PFSK-1 (cell line): ENCODE measurements around the gene ITGB8.

Experiments
- FOXP2 ChIP-seq: optimal IDR thresholded peaks from 2 replicates; pipeline ENCODE3; 2011; ENCODE audit warnings: borderline replicate concordance, control low read depth, inconsistent platforms; ENCODE audit not compliant: insufficient read depth; ENCODE audit errors: extremely low read length, extremely low read depth
- POLR2AphosphoS5 ChIP-seq: IDR thresholded peaks from 2 replicates; pipeline ENCODE4 v1.6.1; 2012; ENCODE audit warnings: low read depth, mild to moderate bottlenecking, control low read depth, low read length, moderate library complexity
- REST ChIP-seq, 2 experiments: IDR thresholded peaks; 2 replicates each; pipeline versions ENCODE4 v1.6.1 to v1.8.0; 2011 to 2012; ENCODE audit warnings: low read depth in 2 of 2, low read length in 2 of 2, control low read depth in 1 of 2, inconsistent platforms in 1 of 2, mild to moderate bottlenecking in 1 of 2, moderate library complexity in 1 of 2; ENCODE audit not compliant: insufficient read depth in 1 of 2
- SIN3A ChIP-seq: IDR thresholded peaks from 2 replicates; pipeline ENCODE4 v1.6.1; 2012; ENCODE audit warnings: mild to moderate bottlenecking, low read length, moderate library complexity, borderline replicate concordance; ENCODE audit not compliant: insufficient read depth
- TAF1 ChIP-seq: IDR thresholded peaks from 2 replicates; pipeline ENCODE4 v1.6.1; 2012; ENCODE audit warnings: low read length, control low read depth, borderline replicate concordance; ENCODE audit not compliant: insufficient read depth

ITGB8 gene

DNA sequence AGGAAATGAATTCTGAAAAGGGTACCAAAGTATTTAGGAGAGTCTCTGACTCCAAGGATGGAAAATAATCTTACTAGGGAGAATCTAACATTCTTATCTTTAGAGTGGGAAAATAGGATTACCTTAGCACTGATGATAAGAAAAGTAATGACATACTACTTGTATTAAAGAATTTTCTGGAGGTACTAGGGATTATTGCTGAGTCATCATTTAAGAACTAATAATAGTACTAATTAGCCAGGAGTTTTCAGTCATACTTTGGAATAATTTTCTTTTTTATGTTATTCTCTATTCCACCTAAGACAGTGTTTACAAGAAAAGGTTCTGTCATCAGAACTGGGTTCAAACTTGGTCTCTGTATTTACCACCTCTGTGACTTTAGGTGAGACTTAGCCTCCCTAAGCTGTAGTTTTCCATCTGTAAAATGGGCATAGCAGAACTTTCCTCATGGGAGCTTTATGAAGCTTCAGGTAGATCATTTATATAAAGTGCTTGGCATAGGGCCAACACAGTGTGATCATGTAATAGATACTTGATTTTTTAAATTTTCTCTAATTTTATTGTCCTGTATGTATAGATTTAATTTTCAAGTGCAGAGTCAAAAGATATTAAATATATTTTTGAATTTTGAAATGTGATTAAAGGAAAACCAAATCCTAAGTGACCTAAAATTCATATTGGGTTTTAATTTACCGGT lies 20.4 kb downstream of the ITGB8 start:
- TF ChIP-seq SIN3A = no peak
- TF ChIP-seq FOXP2 = no peak
- TF ChIP-seq REST (IDR thresholded peaks at IDR 0.05; ENCODE audit: insufficient read depth in 1 of 2, low read depth in 2 of 2, low read length in 2 of 2) = no peak
- no peak for TF ChIP-seq POLR2AphosphoS5
- TF ChIP-seq TAF1 = no peak

GRCh38 chr7:20351901-20352300 lies 21.2 kb downstream of the ITGB8 start:
- TF ChIP-seq SIN3A (no peak), TAF1 (no peak), FOXP2 (no peak), REST (IDR thresholded peaks at IDR 0.05; ENCODE audit: insufficient read depth in 1 of 2, low read depth in 2 of 2, low read length in 2 of 2) (no peak), POLR2AphosphoS5 (no peak)

GRCh38 chr7:20352573-20353306 lies 22.0 kb downstream of the ITGB8 start:
- TF ChIP-seq SIN3A (no peak), FOXP2 (no peak), POLR2AphosphoS5 (no peak), TAF1 (no peak), REST (IDR thresholded peaks at IDR 0.05; ENCODE audit: insufficient read depth in 1 of 2, low read depth in 2 of 2, low read length in 2 of 2) (no peak)

DNA sequence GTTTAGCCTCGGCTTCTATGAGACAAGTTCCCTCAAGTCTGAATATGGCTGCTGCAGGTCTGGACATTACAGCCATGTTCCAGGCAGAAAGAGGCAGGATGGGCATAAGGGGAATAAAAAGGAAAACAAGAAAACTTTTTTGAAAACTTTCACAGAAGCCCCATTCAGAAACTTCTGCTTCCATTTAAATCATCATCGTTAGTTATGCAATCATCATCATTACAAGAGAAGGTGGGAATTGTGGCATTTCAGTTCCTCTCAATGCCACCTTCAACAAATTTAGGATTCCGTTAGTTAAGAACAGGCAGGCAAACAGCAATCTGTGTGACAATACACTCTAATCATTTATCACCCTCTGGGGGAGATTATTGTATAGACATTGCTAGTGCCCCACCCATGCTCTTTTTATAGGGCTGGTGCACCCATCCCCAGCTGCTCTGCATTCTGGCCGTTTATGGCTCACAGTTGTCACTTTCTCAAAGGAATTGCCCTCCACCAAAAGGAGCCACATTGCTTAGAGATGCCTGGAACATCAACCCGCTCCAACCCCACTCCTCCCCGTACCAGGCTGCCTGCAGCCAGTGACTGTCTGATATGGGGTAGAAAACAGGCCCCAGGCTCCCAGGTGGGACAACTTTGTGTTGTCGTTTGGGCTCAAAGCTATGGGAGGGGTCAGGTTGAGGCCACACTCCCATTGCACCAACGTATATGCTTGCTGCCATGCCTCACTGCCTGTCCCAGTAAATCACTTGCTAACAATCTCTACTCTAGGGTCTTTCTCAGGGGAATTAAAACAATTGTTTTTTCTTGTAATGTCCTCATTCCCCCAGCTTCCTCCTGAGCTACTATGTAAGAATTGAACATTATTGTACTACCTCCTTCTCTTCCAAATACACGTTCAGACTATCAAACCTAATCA lies 24.2 kb downstream of the ITGB8 start:
- TF ChIP-seq POLR2AphosphoS5 (no peak), TAF1 (no peak), FOXP2 (no peak), REST (IDR thresholded peaks at IDR 0.05; ENCODE audit: insufficient read depth in 1 of 2, low read depth in 2 of 2, low read length in 2 of 2) (no peak), SIN3A (no peak)
